NCI-H2196 treated with DMSO at 0.1 percent for 48 hours (cell line): Measurements from ENCODE around the gene OSBPL5.
A peak's percentile ranks its signal among the peaks of the same experiment; 100 is the strongest.

Source experiments
- DNase-seq: peaks from one replicate; lab custom pipeline; 2025; ENCODE audit not compliant: unreplicated experiment; lab: John Stamatoyannopoulos, UW

OSBPL5 gene

GRCh38 chr11:3058753-3059664, 106.1 kb downstream of the OSBPL5 start:
- no peak for DNase-seq

DNA sequence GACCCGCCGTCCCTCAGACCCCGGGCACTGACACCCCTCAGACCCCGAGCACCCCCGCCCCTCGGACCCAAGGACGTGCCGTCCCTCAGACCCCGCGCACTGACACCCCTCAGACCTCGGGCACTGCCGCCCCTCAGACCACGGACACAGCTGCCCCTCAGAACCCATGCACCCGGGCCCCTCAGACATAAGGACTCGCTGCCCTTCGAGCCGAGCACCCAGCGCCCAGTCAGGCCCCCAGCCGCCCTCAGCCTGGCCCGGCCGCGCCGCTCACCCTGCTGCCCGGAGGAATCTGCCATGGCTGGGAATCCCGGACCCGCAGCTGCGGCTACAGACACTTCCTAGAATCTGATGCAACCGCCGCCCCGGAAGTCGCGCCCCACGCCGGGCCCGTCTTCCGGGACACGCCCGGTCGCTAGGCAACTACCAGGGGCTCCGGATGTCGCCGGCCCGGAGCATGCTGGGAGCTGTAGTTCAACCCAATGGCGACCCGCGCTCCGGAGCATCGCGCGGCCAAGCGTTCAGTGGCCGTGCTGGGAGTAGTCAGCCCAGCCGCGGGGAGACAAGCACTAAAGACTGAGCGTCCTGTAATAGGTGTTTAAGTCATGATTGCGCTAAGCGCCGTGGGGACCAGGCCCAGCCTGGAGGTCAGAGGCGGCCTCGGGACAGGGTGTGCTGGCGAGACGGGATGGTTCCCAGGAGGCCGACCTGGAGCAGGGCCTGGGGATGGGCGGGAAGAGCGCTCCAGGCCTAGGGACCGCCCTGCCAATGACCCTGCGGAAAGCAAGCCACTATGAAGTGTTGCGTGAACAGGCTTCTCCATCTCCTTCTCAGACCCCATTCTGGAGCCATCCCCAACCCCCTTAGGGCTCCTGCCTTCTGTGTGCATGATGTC, 107.8 kb downstream of the OSBPL5 start, which contains the start of gene CARS1:
Gene CARS1, minus strand, starts transcription at position 355 of the 895 bp plus-strand sequence. Its CDS starts 56 bp downstream, at position 299.
- peak; percentile 92 for DNase-seq

DNA sequence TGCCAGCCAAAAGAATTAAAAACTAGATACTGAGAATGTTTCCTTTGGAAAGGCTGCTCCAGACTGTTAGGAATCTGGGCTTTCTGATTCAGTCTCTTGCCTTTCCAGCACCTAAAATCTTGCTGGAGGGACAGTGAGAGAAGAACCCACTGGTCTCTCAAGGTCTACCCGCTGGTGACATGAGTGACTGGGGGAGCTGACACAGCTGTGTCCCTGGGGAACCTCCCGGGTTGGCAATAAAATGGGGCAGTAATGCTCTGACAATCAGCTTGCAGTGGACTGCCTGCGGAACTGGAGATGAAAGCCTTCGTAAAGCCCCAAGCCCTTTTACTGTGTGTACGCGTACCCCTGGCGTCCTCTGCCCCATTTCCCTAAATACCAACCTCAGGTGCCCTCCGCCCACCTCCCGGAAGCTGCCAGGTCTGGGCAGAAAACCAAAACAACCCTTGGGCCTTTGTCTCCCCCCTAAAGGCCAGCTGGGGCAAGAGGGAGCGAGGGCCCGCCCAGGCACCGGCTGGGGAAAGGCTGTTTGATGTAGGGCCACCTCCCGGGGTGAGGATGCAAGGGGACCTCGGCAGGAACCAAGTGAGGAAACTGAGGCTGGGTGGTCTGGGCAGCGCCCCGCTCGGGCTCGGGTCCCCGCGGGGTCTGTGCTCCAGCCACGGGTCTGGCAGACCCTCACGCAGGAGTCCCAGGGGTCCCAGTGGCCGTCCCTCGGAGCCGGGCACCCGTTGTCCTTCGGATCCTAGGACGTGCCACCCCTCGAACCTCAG, 108.6 kb downstream of the OSBPL5 start:
- DNase-seq: no peak

DNA sequence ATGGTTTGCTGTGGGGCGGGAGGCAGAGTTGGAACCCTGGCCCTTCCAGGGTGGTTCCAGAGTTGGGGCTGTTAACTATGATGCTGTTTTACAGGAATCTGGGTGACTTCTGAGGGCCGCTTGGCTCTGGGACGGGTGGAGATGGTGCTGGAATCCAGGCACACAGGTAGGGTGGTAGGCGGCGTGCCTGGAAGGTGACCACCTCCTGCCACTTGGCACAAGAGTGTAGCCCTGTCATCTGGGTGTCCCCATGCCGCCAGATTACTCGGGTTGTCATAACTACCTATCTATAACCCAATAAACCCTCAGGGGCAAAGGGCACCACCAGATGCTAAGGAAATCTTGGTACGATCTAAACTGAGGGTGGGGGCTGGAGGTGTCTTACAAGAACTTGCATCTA, 109.2 kb downstream of the OSBPL5 start:
- DNase-seq: no peak

- no peak for DNase-seq
These were observed 112.5 kb downstream of the OSBPL5 start for GRCh38 chr11:3052567-3052966.

DNA sequence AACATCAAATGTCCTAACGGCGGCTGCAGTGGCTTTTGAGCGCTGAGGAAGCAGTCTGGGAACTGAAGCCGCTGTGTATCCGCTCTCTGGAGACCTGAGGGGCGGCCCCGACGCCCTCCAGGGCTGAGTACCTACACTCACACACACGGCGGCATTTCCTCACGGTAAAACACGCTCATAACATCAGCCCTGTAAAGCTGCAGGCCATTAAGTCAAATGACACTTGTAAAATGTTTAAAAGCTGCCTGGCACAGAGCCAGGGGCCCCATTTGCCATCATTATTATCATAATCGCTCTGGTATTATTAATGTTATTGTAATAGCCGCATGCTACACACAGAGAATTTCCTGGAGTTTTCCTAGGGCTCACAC, 113.0 kb downstream of the OSBPL5 start:
- no peak for DNase-seq

DNA sequence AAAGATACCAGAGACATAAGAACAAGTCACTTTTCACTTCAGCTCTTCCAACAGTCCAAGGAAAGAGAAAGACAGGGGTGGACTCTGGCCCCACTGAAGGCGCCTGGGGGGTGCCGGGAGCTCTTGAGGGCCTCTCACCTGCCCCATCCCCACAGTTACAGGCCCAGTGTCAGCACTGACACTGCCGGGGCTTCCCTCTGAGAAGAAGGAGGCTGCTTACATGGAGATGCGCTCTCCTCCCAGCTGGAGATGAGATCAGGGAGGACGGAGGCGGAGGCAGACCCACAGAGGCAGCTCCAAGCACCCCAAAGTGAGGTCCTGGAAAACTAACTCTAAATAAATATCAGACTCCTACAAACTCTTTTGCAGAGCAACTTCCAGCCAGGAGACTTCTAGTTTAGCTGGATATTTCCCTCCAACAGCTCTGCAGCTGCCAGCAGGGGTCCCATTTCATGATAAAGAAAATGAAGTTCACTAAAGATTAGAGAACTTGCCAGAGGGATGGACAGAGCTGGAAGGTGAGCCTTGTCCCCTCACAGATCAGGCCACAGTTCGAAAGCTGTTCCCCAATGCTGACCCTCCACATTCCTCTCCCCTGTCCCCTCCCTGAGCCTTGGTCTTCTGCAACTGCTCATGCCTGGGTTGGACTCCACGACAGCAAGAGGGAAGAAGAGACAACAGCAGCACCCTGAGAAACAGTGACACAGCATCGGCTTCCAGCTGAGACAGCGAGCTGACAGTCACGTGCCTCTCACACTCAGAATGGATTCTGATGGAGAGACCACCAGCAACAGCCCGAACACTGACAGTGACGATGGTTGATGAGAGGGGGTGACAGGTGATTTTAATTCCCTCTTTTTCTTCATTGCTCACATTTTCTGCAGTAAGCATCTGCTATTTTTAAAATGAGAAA, 113.7 kb downstream of the OSBPL5 start:
- no peak for DNase-seq

DNA sequence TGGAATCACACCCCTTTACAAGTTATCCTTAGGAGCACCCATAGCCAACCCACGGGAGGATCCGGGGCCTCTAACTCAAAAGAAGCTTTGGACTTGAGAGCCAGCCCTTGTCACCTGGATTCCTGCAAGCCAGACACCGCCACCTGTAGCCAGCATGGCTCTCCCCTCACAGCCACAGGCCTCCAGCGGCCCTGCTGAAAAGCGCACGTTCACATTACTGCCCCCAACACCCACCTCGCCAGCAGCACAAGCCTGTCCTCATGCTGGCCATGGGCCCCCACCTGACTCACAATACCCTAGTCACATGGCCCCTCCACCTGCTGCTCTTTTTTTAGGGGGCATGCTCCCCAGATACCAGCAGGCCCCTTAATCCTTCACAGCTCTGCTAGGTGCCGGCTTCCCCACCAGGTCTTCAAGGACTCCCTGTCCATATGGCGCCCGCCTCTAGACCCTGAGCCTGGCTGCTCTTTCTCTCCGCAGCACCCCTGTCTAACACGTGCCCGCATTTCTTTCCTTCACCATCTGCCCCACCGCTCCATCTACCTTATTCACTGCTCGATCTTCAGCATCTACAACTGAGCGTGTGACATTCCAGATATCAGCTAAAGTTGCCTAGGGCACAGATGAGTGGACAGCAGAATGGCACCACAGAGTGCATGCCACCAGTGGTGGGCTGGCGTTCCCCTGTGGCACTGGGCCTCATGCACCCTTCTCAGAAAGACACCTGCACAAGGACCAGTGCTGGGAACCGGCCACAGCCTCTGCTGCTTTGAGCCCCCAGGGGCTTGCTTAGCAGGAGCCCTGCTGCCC, 114.5 kb downstream of the OSBPL5 start:
- no peak for DNase-seq

- peak; percentile 90 for DNase-seq
These were observed 115.5 kb downstream of the OSBPL5 start for GRCh38 chr11:3049430-3050243.

GRCh38 chr11:3047637-3048036, 117.5 kb downstream of the OSBPL5 start:
- no peak for DNase-seq

DNA sequence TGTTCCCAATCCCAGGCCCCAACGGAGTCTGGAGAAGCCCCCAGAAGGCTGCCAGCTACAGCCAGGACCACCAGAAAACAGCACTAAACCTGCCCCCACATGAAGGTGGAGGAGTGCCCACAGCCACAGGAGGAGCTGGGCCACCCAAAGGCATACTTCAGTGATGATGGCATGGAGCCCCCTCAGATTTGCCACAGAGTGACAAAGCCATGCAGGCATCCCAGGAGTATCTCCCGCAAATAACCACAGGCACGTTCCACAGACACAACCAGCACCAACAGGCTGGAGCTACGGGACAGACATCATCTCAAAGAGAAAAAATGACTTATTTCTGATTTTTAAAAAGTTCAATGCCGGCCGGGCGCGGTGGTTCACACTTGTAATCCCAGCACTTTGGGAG, 118.5 kb downstream of the OSBPL5 start:
- DNase-seq: no peak

DNA sequence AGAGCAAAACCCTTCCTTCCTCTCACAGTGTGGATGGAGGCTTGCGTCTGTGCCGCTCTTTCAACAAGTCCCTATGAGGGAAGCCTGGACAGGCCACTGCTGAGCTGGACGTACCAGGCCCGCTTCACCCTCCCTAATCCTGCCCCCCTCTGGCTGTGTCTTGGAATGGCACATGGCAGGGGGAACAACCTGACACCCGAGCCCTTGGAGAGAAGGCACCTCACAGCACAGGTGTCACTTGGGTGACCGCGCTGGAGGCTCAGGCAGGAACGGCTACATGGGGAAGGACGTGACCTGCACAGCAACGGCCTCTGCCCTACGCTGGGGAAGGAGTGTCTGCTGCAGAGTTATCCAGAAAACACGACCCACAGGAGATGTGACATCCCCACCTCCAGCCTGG, 118.9 kb downstream of the OSBPL5 start:
- no peak for DNase-seq

DNA sequence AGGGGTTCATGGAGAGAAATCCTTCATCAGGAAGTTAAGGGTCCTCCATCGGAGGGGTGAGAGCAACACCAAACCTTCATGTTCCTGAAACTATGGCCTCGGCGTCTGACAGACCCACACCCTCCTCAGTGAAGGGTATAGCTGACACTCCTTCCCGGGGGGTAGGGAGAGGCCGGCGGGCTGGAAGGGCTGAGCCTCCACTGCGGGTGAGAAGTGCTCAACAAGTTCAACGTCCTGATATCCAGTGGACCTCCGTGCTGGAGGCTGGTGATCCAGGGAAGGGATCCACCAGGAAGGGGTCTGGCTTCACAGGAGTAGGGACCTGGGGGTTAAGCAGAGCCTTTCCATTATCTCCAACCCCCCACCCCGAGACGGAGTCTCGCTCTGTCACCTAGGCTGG, 120.2 kb downstream of the OSBPL5 start:
- DNase-seq: no peak

- no peak for DNase-seq
These were observed 121.1 kb downstream of the OSBPL5 start for GRCh38 chr11:3044004-3044403.

- no peak for DNase-seq
These were observed 121.7 kb downstream of the OSBPL5 start for GRCh38 chr11:3043315-3043871.

GRCh38 chr11:3042496-3043314, 122.4 kb downstream of the OSBPL5 start:
- no peak for DNase-seq
